GM19395 (cell line): Measurements from ENCODE around the gene SSH2.
"Not testable (repeated sequence)": the region's sequence is repeated elsewhere in the genome, so short reads cannot be mapped to it uniquely, and the experiment has no call there.

Source experiments
- ATAC-seq: cut with Tn5 transposase; IDR thresholded peaks from one replicate; pipeline ENCODE4 v1.9.1; 2021; ENCODE audit warnings: mild to moderate bottlenecking, moderate library complexity; ENCODE audit not compliant: unreplicated experiment

The SSH2 gene

GRCh38 chr17:29881256-29881655 lies 48.8 kb downstream of the SSH2 start:
- ATAC-seq: no peak

- no peak for ATAC-seq
These were observed 50.0 kb downstream of the SSH2 start for GRCh38 chr17:29880031-29880430.

- ATAC-seq: no peak
These were observed 55.0 kb downstream of the SSH2 start for GRCh38 chr17:29874931-29875596.

GRCh38 chr17:29874358-29874757 lies 55.7 kb downstream of the SSH2 start:
- ATAC-seq: not testable (repeated sequence)

GRCh38 chr17:29873476-29873875 lies 56.6 kb downstream of the SSH2 start:
- no peak for ATAC-seq

GRCh38 chr17:29870836-29871465 lies 59.1 kb downstream of the SSH2 start:
- no peak for ATAC-seq

GRCh38 chr17:29867643-29868181 lies 62.3 kb downstream of the SSH2 start:
- ATAC-seq: no peak

- ATAC-seq: no peak
These were observed 63.2 kb downstream of the SSH2 start for GRCh38 chr17:29866746-29867404.

- ATAC-seq: no peak
These were observed 65.4 kb downstream of the SSH2 start for GRCh38 chr17:29864615-29865014.

GRCh38 chr17:29864123-29864522 lies 65.9 kb downstream of the SSH2 start:
- not testable (repeated sequence) for ATAC-seq

GRCh38 chr17:29862951-29863350 lies 67.1 kb downstream of the SSH2 start:
- ATAC-seq: no peak

- no peak for ATAC-seq
These were observed 67.9 kb downstream of the SSH2 start for GRCh38 chr17:29862127-29862526.

GRCh38 chr17:29859445-29859844 lies 70.6 kb downstream of the SSH2 start:
- not testable (repeated sequence) for ATAC-seq

- no peak for ATAC-seq
These were observed 72.2 kb downstream of the SSH2 start for GRCh38 chr17:29857823-29858222.

GRCh38 chr17:29857105-29857504 lies 72.9 kb downstream of the SSH2 start:
- not testable (repeated sequence) for ATAC-seq

GRCh38 chr17:29855686-29856085 lies 74.3 kb downstream of the SSH2 start:
- ATAC-seq: no peak

GRCh38 chr17:29848737-29849136 lies 81.3 kb downstream of the SSH2 start:
- ATAC-seq: no peak

GRCh38 chr17:29847527-29848400 lies 82.3 kb downstream of the SSH2 start:
- no peak for ATAC-seq

GRCh38 chr17:29847118-29847517 lies 82.9 kb downstream of the SSH2 start:
- ATAC-seq: no peak

- no peak for ATAC-seq
These were observed 83.7 kb downstream of the SSH2 start for GRCh38 chr17:29846298-29846697.
